Neural cell (in vitro differentiated cells): Measurements from ENCODE around the gene BCL2. TPM values are rescaled to one million over a fixed set of nuclear protein-coding genes. Genes with fewer than 3 reads are reported as not detected.

ENCODE experiments used
- H2AFZ ChIP-seq: fragments of 200-600, 300-800 bp; sonication (generic), shearing (Covaris generic); 2 replicates; pipeline ENCODE4 v1.6.0; 2014; ENCODE audit warnings: low read depth, mild to moderate bottlenecking, antibody characterized with exemption, low read length, moderate library complexity
- H3F3A ChIP-seq: fragments of 200-600 bp; shearing (Covaris generic); 2 replicates; pipeline ENCODE4 v1.6.1; 2016; ENCODE audit warnings: mild to moderate bottlenecking, moderate library complexity, mixed read lengths, antibody characterized with exemption, low read length; ENCODE audit not compliant: insufficient read depth, poor library complexity, severe bottlenecking
- H3K27ac ChIP-seq: fragments of 200-600, 300-800 bp; sonication (generic), shearing (Covaris generic); 2 replicates; pipeline ENCODE4 v1.5.1; 2014; ENCODE audit warnings: mild to moderate bottlenecking, low read length, moderate library complexity
- H3K27me3 ChIP-seq: fragments of 300-800, 200-600 bp; sonication (generic), shearing (Covaris generic); 2 replicates; pipeline ENCODE4 v1.6.0; 2014; ENCODE audit warnings: mild to moderate bottlenecking, low read depth, low read length, moderate library complexity; ENCODE audit not compliant: insufficient read depth
- H3K36me3 ChIP-seq: fragments of 300-800, 200-600 bp; sonication (generic), shearing (Covaris generic); 2 replicates; pipeline ENCODE4 v1.5.1; 2014; ENCODE audit warnings: mild to moderate bottlenecking, antibody characterized with exemption, low read length, moderate library complexity; ENCODE audit not compliant: insufficient read depth
- H3K4me2 ChIP-seq: fragments of 300-800, 200-600 bp; sonication (generic), shearing (Covaris generic); 2 replicates; pipeline ENCODE4 v1.6.0; 2014; ENCODE audit warnings: mild to moderate bottlenecking, low read length
- H3K4me3 ChIP-seq: fragments of 300-800, 200-600 bp; sonication (generic), shearing (Covaris generic); 2 replicates; pipeline ENCODE4 v1.5.1; 2014; ENCODE audit warnings: mild to moderate bottlenecking, low read length, moderate library complexity
- H3K79me2 ChIP-seq: fragments of 200-600 bp; shearing (Covaris generic); replicated peaks from 2 replicates; pipeline ENCODE4 v1.6.0; 2014; ENCODE audit warnings: mild to moderate bottlenecking, low read length, moderate library complexity; ENCODE audit not compliant: insufficient read depth
- H3K9ac ChIP-seq: fragments of 300-800, 200-600 bp; sonication (generic), shearing (Covaris generic); 2 replicates; pipeline ENCODE4 v1.6.1; 2016; ENCODE audit warnings: mild to moderate bottlenecking, low read length, mixed read lengths
- H3K9me2 ChIP-seq: fragments of 200-600 bp; shearing (Covaris generic); 2 replicates; pipeline ENCODE4 v1.6.1; 2016; ENCODE audit warnings: mild to moderate bottlenecking, low read length, mixed read lengths; ENCODE audit not compliant: insufficient read depth
- H3K9me3 ChIP-seq: fragments of 200-600, 300-800 bp; sonication (generic), shearing (Covaris generic); 2 replicates; pipeline ENCODE4 v1.6.1; 2016; ENCODE audit warnings: mild to moderate bottlenecking, mixed run types, low read length, moderate library complexity, mixed read lengths
- H4K20me1 ChIP-seq: fragments of 200-600 bp; shearing (Covaris generic); 2 replicates; pipeline ENCODE4 v1.6.1; 2016; ENCODE audit warnings: mild to moderate bottlenecking, mixed run types; ENCODE audit not compliant: insufficient read depth
- EP300 ChIP-seq: fragments of 450-650 bp; conservative IDR thresholded peaks from 2 replicates; pipeline ENCODE4 v1.6.1; 2014; ENCODE audit warnings: antibody characterized with exemption, mild to moderate bottlenecking, moderate library complexity; ENCODE audit not compliant: poor library complexity, severe bottlenecking
- EZH2 ChIP-seq: fragments of 200-600, 300-800 bp; shearing (Covaris generic), sonication (generic); IDR thresholded peaks from 2 replicates; pipeline ENCODE4 v1.6.1; 2014; ENCODE audit warnings: antibody characterized with exemption, low read length, borderline replicate concordance, mild to moderate bottlenecking; ENCODE audit not compliant: insufficient read depth, poor library complexity, severe bottlenecking
- MXI1 ChIP-seq: fragments of 450-650 bp; conservative IDR thresholded peaks from 2 replicates; pipeline ENCODE4 v1.6.1; 2014; ENCODE audit warnings: antibody characterized with exemption, mild to moderate bottlenecking; ENCODE audit not compliant: poor library complexity, severe bottlenecking
- POLR2AphosphoS5 ChIP-seq: IDR thresholded peaks from 2 replicates; pipeline ENCODE4 v1.6.1; 2012
- RAD21 ChIP-seq: fragments of 450-650 bp; conservative IDR thresholded peaks from 2 replicates; pipeline ENCODE4 v1.6.1; 2014; ENCODE audit warnings: antibody characterized with exemption, mild to moderate bottlenecking, moderate library complexity
- SMC3 ChIP-seq: fragments of 450-650 bp; conservative IDR thresholded peaks from 2 replicates; pipeline ENCODE4 v1.6.1; 2014; ENCODE audit warnings: antibody characterized with exemption, mild to moderate bottlenecking, moderate library complexity; ENCODE audit not compliant: poor library complexity
- TAF1 ChIP-seq: IDR thresholded peaks from 2 replicates; pipeline ENCODE4 v1.6.1; 2012; ENCODE audit warnings: low read depth
- polyA plus RNA-seq: library from polyadenylated mRNA; depleted of rRNA; stranded (reverse); fragments of >200 nt; gene quantifications from 2 replicates; pipeline ENCODE4 v1.2.3, GENCODE V29; 2014
- TF ChIP-seq, protein P1 (sequence below): fragments of 450-650 bp; IDR thresholded peaks from 2 replicates; pipeline ENCODE4 v1.5.1; 2014; ENCODE audit warnings: antibody characterized with exemption, mild to moderate bottlenecking, moderate library complexity; ENCODE audit not compliant: poor library complexity, severe bottlenecking
- TF ChIP-seq, protein P2 (sequence below): IDR thresholded peaks from 2 replicates; pipeline ENCODE4 v1.6.1; 2012; ENCODE audit warnings: borderline replicate concordance

The BCL2 gene
- polyA plus RNA-seq, 1 donor from 2014 or later, result 3.4 TPM

GRCh38 chr18:63154350-63155152 is 165.0 kb downstream of the BCL2 start:
- Histone ChIP-seq H4K20me1 (no peaks in the 10 kb centered on the region), H3K27me3 (no peaks in the 10 kb centered on the region), H3K9me2 (no peaks in the 10 kb centered on the region), H3K27ac (no peak overlapping the region), H2AFZ (no peak overlapping the region), H3K4me2 (no peak overlapping the region), H3F3A (no peaks in the 10 kb centered on the region), H3K79me2 (no peaks in the 10 kb centered on the region), H3K36me3 (no peaks in the 10 kb centered on the region), H3K9ac (no peak overlapping the region), H3K4me3 (no peak overlapping the region), H3K9me3 (no peaks in the 10 kb centered on the region)
- TF ChIP-seq, protein P1, sequence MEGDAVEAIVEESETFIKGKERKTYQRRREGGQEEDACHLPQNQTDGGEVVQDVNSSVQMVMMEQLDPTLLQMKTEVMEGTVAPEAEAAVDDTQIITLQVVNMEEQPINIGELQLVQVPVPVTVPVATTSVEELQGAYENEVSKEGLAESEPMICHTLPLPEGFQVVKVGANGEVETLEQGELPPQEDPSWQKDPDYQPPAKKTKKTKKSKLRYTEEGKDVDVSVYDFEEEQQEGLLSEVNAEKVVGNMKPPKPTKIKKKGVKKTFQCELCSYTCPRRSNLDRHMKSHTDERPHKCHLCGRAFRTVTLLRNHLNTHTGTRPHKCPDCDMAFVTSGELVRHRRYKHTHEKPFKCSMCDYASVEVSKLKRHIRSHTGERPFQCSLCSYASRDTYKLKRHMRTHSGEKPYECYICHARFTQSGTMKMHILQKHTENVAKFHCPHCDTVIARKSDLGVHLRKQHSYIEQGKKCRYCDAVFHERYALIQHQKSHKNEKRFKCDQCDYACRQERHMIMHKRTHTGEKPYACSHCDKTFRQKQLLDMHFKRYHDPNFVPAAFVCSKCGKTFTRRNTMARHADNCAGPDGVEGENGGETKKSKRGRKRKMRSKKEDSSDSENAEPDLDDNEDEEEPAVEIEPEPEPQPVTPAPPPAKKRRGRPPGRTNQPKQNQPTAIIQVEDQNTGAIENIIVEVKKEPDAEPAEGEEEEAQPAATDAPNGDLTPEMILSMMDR, result no peak
- TF ChIP-seq MXI1 (no peak), EZH2 (no peak), TAF1 (no peak), SMC3 (no peak), RAD21 (no peak), EP300 (no peak), POLR2AphosphoS5 (no peak)
- TF ChIP-seq, protein P2, sequence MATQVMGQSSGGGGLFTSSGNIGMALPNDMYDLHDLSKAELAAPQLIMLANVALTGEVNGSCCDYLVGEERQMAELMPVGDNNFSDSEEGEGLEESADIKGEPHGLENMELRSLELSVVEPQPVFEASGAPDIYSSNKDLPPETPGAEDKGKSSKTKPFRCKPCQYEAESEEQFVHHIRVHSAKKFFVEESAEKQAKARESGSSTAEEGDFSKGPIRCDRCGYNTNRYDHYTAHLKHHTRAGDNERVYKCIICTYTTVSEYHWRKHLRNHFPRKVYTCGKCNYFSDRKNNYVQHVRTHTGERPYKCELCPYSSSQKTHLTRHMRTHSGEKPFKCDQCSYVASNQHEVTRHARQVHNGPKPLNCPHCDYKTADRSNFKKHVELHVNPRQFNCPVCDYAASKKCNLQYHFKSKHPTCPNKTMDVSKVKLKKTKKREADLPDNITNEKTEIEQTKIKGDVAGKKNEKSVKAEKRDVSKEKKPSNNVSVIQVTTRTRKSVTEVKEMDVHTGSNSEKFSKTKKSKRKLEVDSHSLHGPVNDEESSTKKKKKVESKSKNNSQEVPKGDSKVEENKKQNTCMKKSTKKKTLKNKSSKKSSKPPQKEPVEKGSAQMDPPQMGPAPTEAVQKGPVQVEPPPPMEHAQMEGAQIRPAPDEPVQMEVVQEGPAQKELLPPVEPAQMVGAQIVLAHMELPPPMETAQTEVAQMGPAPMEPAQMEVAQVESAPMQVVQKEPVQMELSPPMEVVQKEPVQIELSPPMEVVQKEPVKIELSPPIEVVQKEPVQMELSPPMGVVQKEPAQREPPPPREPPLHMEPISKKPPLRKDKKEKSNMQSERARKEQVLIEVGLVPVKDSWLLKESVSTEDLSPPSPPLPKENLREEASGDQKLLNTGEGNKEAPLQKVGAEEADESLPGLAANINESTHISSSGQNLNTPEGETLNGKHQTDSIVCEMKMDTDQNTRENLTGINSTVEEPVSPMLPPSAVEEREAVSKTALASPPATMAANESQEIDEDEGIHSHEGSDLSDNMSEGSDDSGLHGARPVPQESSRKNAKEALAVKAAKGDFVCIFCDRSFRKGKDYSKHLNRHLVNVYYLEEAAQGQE, result no peak

DNA sequence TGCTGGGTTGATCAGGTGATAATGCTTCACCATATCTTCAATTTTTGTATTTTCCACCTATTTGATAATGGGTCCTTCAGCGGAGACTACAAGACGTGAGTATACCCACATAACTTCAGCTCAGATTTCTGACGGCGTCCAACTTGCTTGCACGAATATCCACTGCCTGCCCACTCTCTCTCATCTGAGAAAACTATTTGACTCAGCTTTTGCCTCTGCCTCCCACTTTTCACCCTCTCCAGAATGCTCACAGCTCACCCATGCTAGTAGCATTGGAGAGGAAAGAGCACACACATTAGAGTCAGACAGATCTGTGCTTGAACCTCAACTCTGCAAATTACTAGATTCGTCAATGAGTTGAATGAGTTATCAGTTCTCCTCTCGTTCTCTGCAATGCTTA is 166.8 kb downstream of the BCL2 start:
- Histone ChIP-seq H4K20me1 (no peaks in the 10 kb centered on the region), H3K79me2 (no peaks in the 10 kb centered on the region), H3K36me3 (no peaks in the 10 kb centered on the region), H3K9me3 (no peaks in the 10 kb centered on the region), H3K4me2 (no peak overlapping the region), H3K27me3 (no peaks in the 10 kb centered on the region), H3K9ac (no peak overlapping the region), H3K4me3 (no peak overlapping the region), H3K27ac (no peak overlapping the region), H2AFZ (no peak overlapping the region), H3K9me2 (no peaks in the 10 kb centered on the region), H3F3A (no peaks in the 10 kb centered on the region)
- TF ChIP-seq RAD21 (no peak), TAF1 (no peak), MXI1 (no peak), SMC3 (no peak), POLR2AphosphoS5 (no peak), EP300 (no peak), EZH2 (no peak)
- TF ChIP-seq, protein P1, result no peak
